ENCODE measurements around the gene TRIP12. TPM values are rescaled to one million over a fixed set of nuclear protein-coding genes. Genes with fewer than 3 reads are reported as not detected.

Gene TRIP12
- total and polyA plus RNA-seq, 2 of the 8 experiments (the other 6 are each of a cell fraction or from before 2014, with no cell fraction given) = 23.1 to 174 TPM

DNA sequence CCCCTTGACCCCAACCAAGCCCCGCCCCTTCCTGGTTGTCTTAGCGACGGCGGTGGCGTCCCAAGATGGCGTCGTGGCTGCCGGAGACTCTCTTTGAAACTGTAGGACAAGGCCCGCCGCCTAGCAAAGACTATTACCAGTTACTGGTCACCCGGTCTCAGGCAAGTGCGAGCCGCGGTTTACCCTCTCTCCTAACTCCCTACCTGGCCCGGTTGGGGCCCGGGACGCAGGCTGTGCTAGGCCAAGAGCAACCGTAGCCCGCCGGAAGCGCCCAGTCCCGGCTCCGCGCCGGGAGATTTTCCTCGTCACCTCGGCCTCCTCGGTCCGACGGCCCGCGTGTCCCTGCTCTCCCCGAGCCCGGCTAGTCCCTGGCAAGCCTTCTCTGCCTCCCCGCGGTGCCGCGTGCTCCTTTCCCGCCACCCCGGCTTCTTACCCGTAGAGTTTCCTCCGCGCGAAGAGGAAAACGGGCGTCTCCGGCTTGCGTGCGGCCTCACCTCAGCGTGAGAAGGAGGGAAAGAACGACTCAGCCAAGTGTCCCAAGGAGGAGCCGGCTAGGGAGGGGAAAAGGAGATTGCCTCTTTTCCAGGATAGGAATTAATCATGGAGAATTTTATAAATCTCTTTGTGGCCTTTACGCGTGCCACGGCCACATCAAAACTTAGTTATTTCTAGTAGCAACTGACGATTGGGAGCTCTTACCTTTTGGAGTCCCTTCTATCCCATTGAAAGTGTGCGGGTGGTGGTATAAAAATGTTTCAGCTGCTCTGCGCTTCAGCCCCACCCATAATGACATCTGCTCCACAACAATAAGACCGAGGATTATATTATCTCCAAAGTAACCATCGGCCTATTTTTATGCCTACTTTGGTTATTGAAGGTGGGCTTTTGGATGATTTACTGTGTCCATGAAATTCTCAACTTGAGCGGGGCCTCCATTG, 909 bp upstream of the TRIP12 start, which contains the start of gene FBXO36 (continued):
- TF ChIP-seq CHD2 (IDR thresholded peaks at IDR 0.05; ENCODE audit: low read length) (no peak), RAD21 (IDR thresholded peaks at IDR 0.05 in 1 of 2, conservative IDR thresholded peaks at IDR 0.05 in 1 of 2; ENCODE audit: low read depth in 2 of 2, low read length in 2 of 2) (no peak), RNF2 (IDR thresholded peaks at IDR 0.05; ENCODE audit: borderline replicate concordance, low read depth, low read length, missing control alignments, poor library complexity, severe bottlenecking) (no peak), BRCA1 (IDR thresholded peaks at IDR 0.05; ENCODE audit: low read depth, low read length) (no peak), YY1 (IDR thresholded peaks at IDR 0.05; ENCODE audit: low read depth, low read length) (peak; percentile 96), HDAC6 (IDR thresholded peaks at IDR 0.05; ENCODE audit: low read depth, low read length) (no peak), EGR1 (IDR thresholded peaks at IDR 0.05; ENCODE audit: borderline replicate concordance, low read depth, low read length) (no peak), KDM4A (IDR thresholded peaks at IDR 0.05; ENCODE audit: low read depth, low read length, severe bottlenecking) (no peak), BCL11A (IDR thresholded peaks at IDR 0.05; ENCODE audit: low read depth in 2 of 2, low read length in 2 of 2) (no peak), ASH2L (IDR thresholded peaks at IDR 0.05; ENCODE audit: low read length) (peak; percentile 73), EZH2 (IDR thresholded peaks at IDR 0.05; ENCODE audit: low read depth, low read length, severe bottlenecking) (no peak), SUZ12 (IDR thresholded peaks at IDR 0.05; ENCODE audit: low read length) (no peak), SAP30 (IDR thresholded peaks at IDR 0.05; ENCODE audit: insufficient read depth, insufficient replicate concordance, low read length) (peak; percentile 80), TAF7 (optimal IDR thresholded peaks at IDR 0.05; ENCODE audit: borderline replicate concordance, low read depth, low read length) (no peak), SIN3A (conservative IDR thresholded peaks at IDR 0.05 in 1 of 2, IDR thresholded peaks at IDR 0.05 in 1 of 2; ENCODE audit: low read depth in 1 of 2, low read length in 2 of 2) (peak; percentile 91 to 95; a peak in 2 of 4 replicates), PHF8 (conservative IDR thresholded peaks at IDR 0.05; ENCODE audit: low read depth, low read length) (peak; percentile 15; the same call in 1 of the 2 replicates), TCF12 (IDR thresholded peaks at IDR 0.05; ENCODE audit: low read depth, low read length) (no peak), RBBP5 (IDR thresholded peaks at IDR 0.05; ENCODE audit: borderline replicate concordance, low read depth, low read length) (peak; percentile 88; the same call in 1 of the 2 replicates), SRF (IDR thresholded peaks at IDR 0.05; ENCODE audit: low read depth, low read length) (no peak)
- TF ChIP-seq, protein P1, sequence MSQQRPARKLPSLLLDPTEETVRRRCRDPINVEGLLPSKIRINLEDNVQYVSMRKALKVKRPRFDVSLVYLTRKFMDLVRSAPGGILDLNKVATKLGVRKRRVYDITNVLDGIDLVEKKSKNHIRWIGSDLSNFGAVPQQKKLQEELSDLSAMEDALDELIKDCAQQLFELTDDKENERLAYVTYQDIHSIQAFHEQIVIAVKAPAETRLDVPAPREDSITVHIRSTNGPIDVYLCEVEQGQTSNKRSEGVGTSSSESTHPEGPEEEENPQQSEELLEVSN (IDR thresholded peaks at IDR 0.05) = peak; percentile 93
- TF ChIP-seq, protein P2, sequence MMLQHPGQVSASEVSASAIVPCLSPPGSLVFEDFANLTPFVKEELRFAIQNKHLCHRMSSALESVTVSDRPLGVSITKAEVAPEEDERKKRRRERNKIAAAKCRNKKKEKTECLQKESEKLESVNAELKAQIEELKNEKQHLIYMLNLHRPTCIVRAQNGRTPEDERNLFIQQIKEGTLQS (IDR thresholded peaks at IDR 0.05; ENCODE audit: insufficient read depth, low read depth, low read length) = no peak
